Suprapubic skin (tissue), 4 donors: Measurements from ENCODE around the gene TNFAIP8L3.

Experiments
- POLR2A ChIP-seq, 2 donors: fragments of 450-650 bp; IDR thresholded peaks; one replicate each; pipeline ENCODE4 v1.6.1; 2017; ENCODE audit warnings: antibody characterized with exemption in 2 of 2, mild to moderate bottlenecking in 2 of 2, moderate library complexity in 2 of 2
- POLR2AphosphoS5 ChIP-seq, 3 donors: sonication (generic); formaldehyde crosslinking; IDR thresholded peaks; one replicate each; pipeline ENCODE4 v1.6.1; 2017; ENCODE audit warnings: antibody characterized with exemption in 3 of 3
- TF ChIP-seq, protein P1 (sequence below), 2 donors: fragments of 200-600 bp in 1 of 2; fragments of 450-650 bp in 1 of 2; sonication (generic) in 1 of 2; IDR thresholded peaks; one replicate each; pipeline ENCODE4 v1.5.1; 2016 to 2019; ENCODE audit warnings: antibody characterized with exemption in 2 of 2, mild to moderate bottlenecking in 1 of 2, moderate library complexity in 1 of 2

DNA sequence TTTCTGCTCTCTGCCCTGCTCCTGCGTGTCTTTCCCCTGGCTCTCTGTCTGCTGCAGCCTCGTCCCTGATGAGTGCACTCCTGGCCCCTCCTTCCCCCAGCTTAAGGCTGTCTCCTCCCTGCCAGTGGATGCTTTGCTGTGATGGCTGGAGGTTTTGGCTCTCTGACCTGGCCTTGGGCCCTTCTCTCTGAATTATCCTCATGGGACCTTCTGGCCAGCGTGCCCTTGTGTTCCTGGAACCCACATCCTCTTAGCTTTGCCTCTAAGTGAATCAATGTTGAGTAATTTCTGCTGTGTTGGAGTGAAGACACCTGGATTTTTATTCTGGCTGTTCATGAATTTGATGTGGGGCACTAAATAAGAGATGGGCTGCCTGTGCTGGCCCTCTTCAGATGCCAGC lies 9.8 kb upstream of the TNFAIP8L3 start:
- TF ChIP-seq POLR2AphosphoS5 (IDR thresholded peaks at IDR 0.05) (no peak), POLR2A (IDR thresholded peaks at IDR 0.05) (peak in 1 of 2 donors; percentile 15)
- TF ChIP-seq, protein P1, sequence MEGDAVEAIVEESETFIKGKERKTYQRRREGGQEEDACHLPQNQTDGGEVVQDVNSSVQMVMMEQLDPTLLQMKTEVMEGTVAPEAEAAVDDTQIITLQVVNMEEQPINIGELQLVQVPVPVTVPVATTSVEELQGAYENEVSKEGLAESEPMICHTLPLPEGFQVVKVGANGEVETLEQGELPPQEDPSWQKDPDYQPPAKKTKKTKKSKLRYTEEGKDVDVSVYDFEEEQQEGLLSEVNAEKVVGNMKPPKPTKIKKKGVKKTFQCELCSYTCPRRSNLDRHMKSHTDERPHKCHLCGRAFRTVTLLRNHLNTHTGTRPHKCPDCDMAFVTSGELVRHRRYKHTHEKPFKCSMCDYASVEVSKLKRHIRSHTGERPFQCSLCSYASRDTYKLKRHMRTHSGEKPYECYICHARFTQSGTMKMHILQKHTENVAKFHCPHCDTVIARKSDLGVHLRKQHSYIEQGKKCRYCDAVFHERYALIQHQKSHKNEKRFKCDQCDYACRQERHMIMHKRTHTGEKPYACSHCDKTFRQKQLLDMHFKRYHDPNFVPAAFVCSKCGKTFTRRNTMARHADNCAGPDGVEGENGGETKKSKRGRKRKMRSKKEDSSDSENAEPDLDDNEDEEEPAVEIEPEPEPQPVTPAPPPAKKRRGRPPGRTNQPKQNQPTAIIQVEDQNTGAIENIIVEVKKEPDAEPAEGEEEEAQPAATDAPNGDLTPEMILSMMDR (IDR thresholded peaks at IDR 0.05) = no peak
